ENCODE measurements around the gene ANKRD12. TPM values are rescaled to one million over a fixed set of nuclear protein-coding genes. Genes with fewer than 3 reads are reported as not detected.

Gene ANKRD12
- total and polyA plus RNA-seq, 4 donors, result 10.2 to 108 (median 50.0) TPM

DNA sequence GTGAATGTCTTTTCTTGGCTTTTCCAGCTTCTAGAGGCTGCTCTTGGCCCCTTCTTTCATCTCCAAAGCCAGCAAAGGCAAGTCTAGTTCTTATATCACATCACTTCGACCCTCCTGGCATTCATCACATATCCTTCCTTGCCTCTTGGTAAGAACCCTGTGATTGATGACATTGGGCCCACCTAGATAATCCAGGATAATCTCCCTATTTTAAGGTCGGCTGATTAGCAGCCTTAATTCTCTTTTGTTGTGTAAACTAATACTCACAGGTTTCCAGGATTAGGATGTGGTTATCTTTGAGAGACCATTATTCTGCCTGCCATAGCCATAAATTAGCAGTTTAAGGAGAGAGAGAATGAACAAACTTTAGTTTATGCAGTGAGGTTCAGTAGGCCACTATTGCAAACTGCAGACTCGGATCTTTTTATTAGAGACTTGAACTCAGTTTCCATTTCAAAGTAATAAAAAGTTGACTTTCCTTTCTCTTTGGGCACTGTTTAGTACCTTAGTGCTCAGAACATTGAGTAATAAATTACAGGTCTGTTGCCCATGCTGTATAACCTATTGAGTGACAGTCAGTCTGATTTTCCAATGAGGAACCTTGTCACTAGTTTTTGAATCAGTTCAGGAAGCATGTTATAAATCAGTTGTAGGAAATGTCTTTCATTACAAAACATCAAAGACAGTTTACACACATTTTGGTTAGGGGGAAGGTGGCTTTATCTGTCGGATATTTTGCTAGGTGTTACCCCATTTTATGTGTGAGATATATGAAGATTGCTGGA, 29.6 kb upstream of the ANKRD12 start:
- no peak for DNase-seq
- Histone ChIP-seq H3K27me3 (ENCODE audit: control insufficient read depth in 3 of 3, insufficient read depth in 3 of 3, low read length in 2 of 3) (no peaks in the 10 kb centered on the region), H3K4me3 (no peak overlapping the region), H3K27ac (ENCODE audit: low read depth in 1 of 2, low read length in 1 of 2) (peak overlapping the region in 1 of 2 donors; percentile 16), H3K36me3 (ENCODE audit: control insufficient read depth in 4 of 4, insufficient read depth in 4 of 4, low read length in 4 of 4) (no peaks in the 10 kb centered on the region), H3K9me3 (ENCODE audit: control insufficient read depth in 4 of 4, insufficient read depth in 3 of 4, low read length in 3 of 4) (no peaks in the 10 kb centered on the region), H3K4me1 (ENCODE audit: control insufficient read depth in 5 of 5, insufficient read depth in 5 of 5, low read length in 5 of 5) (peaks cover 0 to 48% (median 28%) of the 10 kb centered on the region in 5 donors), H3K9ac (ENCODE audit: insufficient read depth in 1 of 2, low read length in 2 of 2) (no peak overlapping the region)
- WGBS, 2 donors, result 18 to 23% methylated on average over 4 of the region's 4 CpGs
- TF ChIP-seq, protein P1, sequence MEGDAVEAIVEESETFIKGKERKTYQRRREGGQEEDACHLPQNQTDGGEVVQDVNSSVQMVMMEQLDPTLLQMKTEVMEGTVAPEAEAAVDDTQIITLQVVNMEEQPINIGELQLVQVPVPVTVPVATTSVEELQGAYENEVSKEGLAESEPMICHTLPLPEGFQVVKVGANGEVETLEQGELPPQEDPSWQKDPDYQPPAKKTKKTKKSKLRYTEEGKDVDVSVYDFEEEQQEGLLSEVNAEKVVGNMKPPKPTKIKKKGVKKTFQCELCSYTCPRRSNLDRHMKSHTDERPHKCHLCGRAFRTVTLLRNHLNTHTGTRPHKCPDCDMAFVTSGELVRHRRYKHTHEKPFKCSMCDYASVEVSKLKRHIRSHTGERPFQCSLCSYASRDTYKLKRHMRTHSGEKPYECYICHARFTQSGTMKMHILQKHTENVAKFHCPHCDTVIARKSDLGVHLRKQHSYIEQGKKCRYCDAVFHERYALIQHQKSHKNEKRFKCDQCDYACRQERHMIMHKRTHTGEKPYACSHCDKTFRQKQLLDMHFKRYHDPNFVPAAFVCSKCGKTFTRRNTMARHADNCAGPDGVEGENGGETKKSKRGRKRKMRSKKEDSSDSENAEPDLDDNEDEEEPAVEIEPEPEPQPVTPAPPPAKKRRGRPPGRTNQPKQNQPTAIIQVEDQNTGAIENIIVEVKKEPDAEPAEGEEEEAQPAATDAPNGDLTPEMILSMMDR (IDR thresholded peaks at IDR 0.05; ENCODE audit: control extremely low read depth, extremely low read depth), result no peak
- no peak for ATAC-seq (ENCODE audit: insufficient read depth, low FRiP score)

DNA sequence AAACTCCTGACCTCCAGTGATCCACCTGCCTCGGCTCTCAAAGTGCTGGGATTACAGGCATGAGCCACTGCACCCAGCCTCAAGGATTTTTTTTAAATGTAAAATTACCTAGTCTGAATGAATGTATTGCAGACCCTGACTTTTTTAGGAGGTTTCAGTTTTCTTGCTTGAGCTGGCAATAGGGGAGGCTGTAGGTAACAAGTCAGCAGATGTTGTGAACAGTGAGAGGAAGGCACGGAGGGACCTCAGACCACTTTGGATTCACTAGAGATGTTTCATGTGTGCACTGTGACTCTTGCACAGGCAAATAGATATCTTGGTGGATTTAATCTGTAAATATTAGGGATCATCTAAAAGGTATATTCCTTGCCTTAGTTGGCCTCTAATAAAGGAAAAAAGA, 27.7 kb upstream of the ANKRD12 start:
- Histone ChIP-seq H3K9ac (ENCODE audit: insufficient read depth in 1 of 2, low read length in 2 of 2) (no peak overlapping the region), H3K36me3 (ENCODE audit: control insufficient read depth in 4 of 4, insufficient read depth in 4 of 4, low read length in 4 of 4) (no peaks in the 10 kb centered on the region), H3K27me3 (ENCODE audit: control insufficient read depth in 3 of 3, insufficient read depth in 3 of 3, low read length in 2 of 3) (no peaks in the 10 kb centered on the region), H3K27ac (ENCODE audit: low read depth in 1 of 2, low read length in 1 of 2) (no peak overlapping the region), H3K4me1 (ENCODE audit: control insufficient read depth in 5 of 5, insufficient read depth in 5 of 5, low read length in 5 of 5) (peaks cover 0 to 49% (median 25%) of the 10 kb centered on the region in 5 donors), H3K9me3 (ENCODE audit: control insufficient read depth in 4 of 4, insufficient read depth in 3 of 4, low read length in 3 of 4) (no peaks in the 10 kb centered on the region), H3K4me3 (no peak overlapping the region)
- TF ChIP-seq, protein P1 (IDR thresholded peaks at IDR 0.05; ENCODE audit: control extremely low read depth, extremely low read depth), result no peak
- no peak for DNase-seq
- no peak for ATAC-seq (ENCODE audit: insufficient read depth, low FRiP score)
- 84 to 91% methylated on average over 2 of the region's 2 CpGs for WGBS, 2 donors

DNA sequence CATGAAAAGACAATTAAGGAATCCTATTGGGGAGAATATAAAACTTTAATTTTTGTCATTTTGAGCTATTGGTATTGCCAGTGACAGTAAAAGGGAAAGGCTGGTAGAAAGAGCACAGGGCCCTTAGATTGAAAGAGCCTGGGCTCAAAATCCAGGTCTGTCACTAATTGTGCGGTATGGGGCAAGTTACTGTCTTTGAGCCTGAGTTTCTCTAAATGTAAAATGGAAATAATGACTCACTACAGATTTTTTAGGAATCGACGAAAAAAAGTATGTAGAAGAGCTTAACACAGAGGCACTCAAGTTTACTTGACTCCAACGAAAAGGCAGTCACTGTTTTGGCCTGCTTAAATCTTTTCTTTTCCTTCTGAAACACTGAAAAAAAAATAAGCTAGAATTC, 27.1 kb upstream of the ANKRD12 start:
- H3K4me1 ChIP-seq (ENCODE audit: control insufficient read depth in 5 of 5, insufficient read depth in 5 of 5, low read length in 5 of 5), result peaks cover 0 to 45% (median 20%) of the 10 kb centered on the region in 5 donors
- WGBS, 2 donors, result 60 to 78% methylated on average over 4 of the region's 4 CpGs
- no peaks in the 10 kb centered on the region for H3K9me3 ChIP-seq (ENCODE audit: control insufficient read depth in 4 of 4, insufficient read depth in 3 of 4, low read length in 3 of 4)
- H3K4me3 ChIP-seq, result no peak overlapping the region
- no peak overlapping the region for H3K9ac ChIP-seq (ENCODE audit: insufficient read depth in 1 of 2, low read length in 2 of 2)
- H3K27ac ChIP-seq (ENCODE audit: low read depth in 1 of 2, low read length in 1 of 2), result peak overlapping the region in 1 of 2 donors; percentile 60
- ATAC-seq (ENCODE audit: insufficient read depth, low FRiP score) (no peak), DNase-seq (no peak)
- TF ChIP-seq, protein P1 (IDR thresholded peaks at IDR 0.05; ENCODE audit: control extremely low read depth, extremely low read depth), result no peak
- H3K27me3 ChIP-seq (ENCODE audit: control insufficient read depth in 3 of 3, insufficient read depth in 3 of 3, low read length in 2 of 3), result no peaks in the 10 kb centered on the region
- H3K36me3 ChIP-seq (ENCODE audit: control insufficient read depth in 4 of 4, insufficient read depth in 4 of 4, low read length in 4 of 4), result no peaks in the 10 kb centered on the region
